ENCODE results near the gene SRD5A1. TPM values are rescaled to one million over a fixed set of nuclear protein-coding genes. Genes with fewer than 3 reads are reported as not detected.

Gene SRD5A1
- total and polyA plus RNA-seq, 2 of the 8 experiments (the other 6 are each of a cell fraction or from before 2014, with no cell fraction given) = 34.7 to 42.4 TPM

DNA sequence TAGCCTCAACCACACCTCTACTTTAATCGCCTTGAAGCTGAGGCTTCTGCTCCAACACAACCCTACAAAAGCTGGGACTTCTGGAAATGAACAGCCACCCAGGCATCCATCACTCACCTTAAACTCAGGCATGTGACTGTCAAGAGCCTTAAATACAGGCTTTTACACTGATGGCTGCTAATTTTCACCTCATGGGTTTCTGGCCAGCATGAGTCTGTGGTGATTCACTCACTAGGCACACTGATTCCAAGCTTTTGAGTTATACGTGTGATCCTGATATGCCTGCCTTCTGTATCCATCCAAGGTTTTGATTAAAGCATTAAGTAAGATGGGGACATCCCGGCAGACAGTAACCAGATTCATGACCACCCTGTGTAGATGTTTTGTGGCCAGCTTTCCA is 9.3 kb upstream of the SRD5A1 start (continued):
- TF ChIP-seq, protein P1, sequence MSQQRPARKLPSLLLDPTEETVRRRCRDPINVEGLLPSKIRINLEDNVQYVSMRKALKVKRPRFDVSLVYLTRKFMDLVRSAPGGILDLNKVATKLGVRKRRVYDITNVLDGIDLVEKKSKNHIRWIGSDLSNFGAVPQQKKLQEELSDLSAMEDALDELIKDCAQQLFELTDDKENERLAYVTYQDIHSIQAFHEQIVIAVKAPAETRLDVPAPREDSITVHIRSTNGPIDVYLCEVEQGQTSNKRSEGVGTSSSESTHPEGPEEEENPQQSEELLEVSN (IDR thresholded peaks at IDR 0.05) = no peak
- TF ChIP-seq CREB1 (IDR thresholded peaks at IDR 0.05) (no peak), NANOG (IDR thresholded peaks at IDR 0.05; ENCODE audit: insufficient read depth, low read depth, low read length, poor library complexity, severe bottlenecking) (no peak)

Data from H1 (cell line).